Neutrophil (primary cell): ENCODE data around the gene PTPRE.

Experiments used
- H3K27ac ChIP-seq: fragments of 200-600 bp; sonication (generic); 2 replicates; pipeline ENCODE4 v1.5.1; 2016; ENCODE audit warnings: mild to moderate bottlenecking, moderate library complexity
- H3K27me3 ChIP-seq: fragments of 200-600 bp; sonication (generic); 2 replicates; pipeline ENCODE4 v1.6.0; 2016; ENCODE audit warnings: mild to moderate bottlenecking
- H3K36me3 ChIP-seq: fragments of 200-600 bp; sonication (generic); 2 replicates; pipeline ENCODE4 v1.5.1; 2017
- H3K4me1 ChIP-seq, 2 experiments: fragments of 200-600 bp in 1 of 2; sonication (generic) in 1 of 2; 1 replicate in 1 of 2; 2 replicates in 1 of 2; pipeline versions ENCODE4 v1.5.1 to v1.6.1; 2013 to 2016; ENCODE audit warnings: low read depth in 1 of 2, low read length in 1 of 2, mild to moderate bottlenecking in 1 of 2, moderate library complexity in 1 of 2; ENCODE audit not compliant: control insufficient read depth in 1 of 2, insufficient read depth in 1 of 2
- H3K4me3 ChIP-seq, 2 experiments: fragments of 200-600 bp in 1 of 2; sonication (generic) in 1 of 2; 1 replicate in 1 of 2; 2 replicates in 1 of 2; pipeline ENCODE4 v1.5.1; 2013 to 2016; ENCODE audit warnings: low read depth in 1 of 2, low read length in 1 of 2, mild to moderate bottlenecking in 1 of 2, moderate library complexity in 1 of 2
- H3K9me3 ChIP-seq: fragments of 200-600 bp; sonication (generic); 2 replicates; pipeline ENCODE4 v1.5.1; 2016
- CTCF ChIP-seq: fragments of 200-600 bp; sonication (generic); IDR thresholded peaks from 2 replicates; pipeline ENCODE4 v1.5.1; 2016; ENCODE audit warnings: antibody characterized with exemption

PTPRE gene

GRCh38 chr10:128026615-128027300 is 119.9 kb downstream of the PTPRE start:
- TF ChIP-seq CTCF: no peak
- peaks cover 7% of the 10 kb centered on the region for H3K36me3 ChIP-seq
- no peaks in the 10 kb centered on the region for H3K9me3 ChIP-seq
- H3K27me3 ChIP-seq: no peaks in the 10 kb centered on the region
- H3K4me1 ChIP-seq: peaks cover 0 to 3% of the 10 kb centered on the region in 2 experiments
- no peak overlapping the region for H3K27ac ChIP-seq
- no peak overlapping the region for H3K4me3 ChIP-seq

DNA sequence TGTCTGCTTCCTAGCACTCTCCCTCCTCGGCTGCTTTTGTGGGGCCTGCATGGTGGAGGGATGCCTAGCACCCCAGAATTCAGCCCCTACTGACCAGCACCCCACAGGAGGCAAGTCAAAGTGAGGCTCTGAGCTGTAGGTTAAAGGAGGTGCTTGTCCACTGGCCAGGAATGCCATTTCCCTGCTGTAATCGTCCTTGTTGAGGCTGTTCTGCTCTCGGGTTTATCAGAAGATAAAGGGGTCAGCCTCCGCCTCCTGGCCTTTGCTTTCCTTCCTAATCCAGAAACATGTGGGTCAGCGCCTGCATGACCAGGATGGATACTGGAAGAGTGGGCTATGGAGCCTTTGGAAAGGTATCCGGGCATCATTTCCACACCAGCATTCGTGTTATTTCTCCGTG is 120.4 kb downstream of the PTPRE start:
- Histone ChIP-seq H3K27me3 (no peaks in the 10 kb centered on the region), H3K9me3 (no peaks in the 10 kb centered on the region), H3K4me3 (no peak overlapping the region), H3K36me3 (peaks cover 7% of the 10 kb centered on the region), H3K27ac (no peak overlapping the region), H3K4me1 (peaks cover 0 to 3% of the 10 kb centered on the region in 2 experiments)
- no peak for TF ChIP-seq CTCF

GRCh38 chr10:128027822-128028507 is 121.1 kb downstream of the PTPRE start:
- H3K27me3 ChIP-seq: no peaks in the 10 kb centered on the region
- H3K4me1 ChIP-seq: peaks cover 0 to 3% of the 10 kb centered on the region in 2 experiments
- no peak overlapping the region for H3K27ac ChIP-seq
- peaks cover 7% of the 10 kb centered on the region for H3K36me3 ChIP-seq
- no peak overlapping the region for H3K4me3 ChIP-seq
- no peak for TF ChIP-seq CTCF
- H3K9me3 ChIP-seq: no peaks in the 10 kb centered on the region

DNA sequence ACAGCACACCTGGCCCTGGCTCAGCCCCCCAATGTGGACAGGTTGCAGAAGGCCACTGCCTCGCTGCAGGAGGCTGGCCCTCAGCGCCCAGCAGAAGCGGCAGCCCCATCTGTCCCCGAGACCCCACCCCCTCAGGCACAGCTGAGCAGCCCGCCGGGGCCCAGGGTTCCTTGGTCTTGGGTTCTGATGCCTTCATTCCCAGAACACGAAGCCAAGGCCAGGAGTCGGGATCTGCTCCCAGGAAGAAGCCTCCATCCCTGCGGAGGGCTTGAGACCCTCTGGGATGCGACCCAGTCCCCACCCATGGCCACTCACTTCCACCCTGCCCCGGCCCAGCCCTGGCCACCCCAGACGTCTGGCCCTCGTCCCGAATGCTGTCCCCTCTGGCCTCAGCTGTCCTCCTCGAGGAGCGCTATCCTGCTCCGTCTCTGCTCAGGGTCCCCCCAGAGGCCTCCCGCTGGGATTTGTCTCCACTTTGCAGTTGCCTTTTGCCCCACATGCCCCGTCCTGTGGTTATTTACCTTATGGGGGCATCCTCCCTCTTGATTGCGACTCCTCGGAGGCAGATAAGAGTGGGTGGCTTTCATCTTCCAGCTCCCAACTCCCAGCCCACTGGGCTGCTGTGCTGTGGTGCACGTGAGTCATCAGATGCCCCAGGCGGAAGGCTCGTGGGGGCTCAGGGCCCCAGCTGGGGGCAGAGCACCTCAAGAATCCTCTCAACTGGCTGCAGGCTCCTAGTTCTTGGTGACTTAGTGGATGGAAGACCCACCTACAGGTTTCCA is 121.8 kb downstream of the PTPRE start:
- Histone ChIP-seq H3K4me1 (peaks cover 0 to 3% of the 10 kb centered on the region in 2 experiments), H3K27me3 (no peaks in the 10 kb centered on the region), H3K27ac (no peak overlapping the region), H3K36me3 (peaks cover 7% of the 10 kb centered on the region), H3K4me3 (no peak overlapping the region), H3K9me3 (no peaks in the 10 kb centered on the region)
- TF ChIP-seq CTCF: no peak

DNA sequence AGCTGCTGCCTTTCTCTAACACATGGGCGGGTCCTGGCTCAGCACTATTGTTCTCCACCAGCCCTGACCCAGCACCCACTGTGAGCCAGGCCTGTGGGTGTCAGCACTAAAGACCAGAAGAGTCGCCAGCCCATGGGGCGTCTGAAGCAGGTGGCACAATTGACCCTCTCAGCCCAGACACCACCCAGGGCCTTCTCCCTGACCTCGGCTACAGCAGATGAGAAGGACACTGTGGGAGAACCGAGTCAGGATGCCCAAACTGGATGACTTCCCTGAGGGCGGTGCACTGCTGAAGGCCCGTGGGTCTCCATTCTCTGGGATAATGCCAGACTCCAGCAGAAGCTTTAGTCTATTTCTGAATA is 122.4 kb downstream of the PTPRE start:
- Histone ChIP-seq H3K36me3 (peaks cover 7% of the 10 kb centered on the region), H3K4me3 (no peak overlapping the region), H3K27me3 (no peaks in the 10 kb centered on the region), H3K9me3 (no peaks in the 10 kb centered on the region), H3K4me1 (peaks cover 0 to 3% of the 10 kb centered on the region in 2 experiments), H3K27ac (no peak overlapping the region)
- TF ChIP-seq CTCF: no peak
